DND-41 (cell line): ENCODE results near the gene RABGAP1L.

ENCODE experiments used
- EZH2 ChIP-seq: IDR thresholded peaks from 3 replicates; pipeline ENCODE4 v1.6.1; 2012; ENCODE audit warnings: borderline replicate concordance, low read depth, mild to moderate bottlenecking, moderate library complexity, low read length, inconsistent platforms; ENCODE audit not compliant: severe bottlenecking
- TF ChIP-seq, protein P1 (sequence below): IDR thresholded peaks from 2 replicates; pipeline ENCODE4 v1.5.1; 2012; ENCODE audit warnings: borderline replicate concordance, low read length, moderate library complexity, mild to moderate bottlenecking; ENCODE audit not compliant: poor library complexity, severe bottlenecking; ENCODE audit errors: extremely low read depth

DNA sequence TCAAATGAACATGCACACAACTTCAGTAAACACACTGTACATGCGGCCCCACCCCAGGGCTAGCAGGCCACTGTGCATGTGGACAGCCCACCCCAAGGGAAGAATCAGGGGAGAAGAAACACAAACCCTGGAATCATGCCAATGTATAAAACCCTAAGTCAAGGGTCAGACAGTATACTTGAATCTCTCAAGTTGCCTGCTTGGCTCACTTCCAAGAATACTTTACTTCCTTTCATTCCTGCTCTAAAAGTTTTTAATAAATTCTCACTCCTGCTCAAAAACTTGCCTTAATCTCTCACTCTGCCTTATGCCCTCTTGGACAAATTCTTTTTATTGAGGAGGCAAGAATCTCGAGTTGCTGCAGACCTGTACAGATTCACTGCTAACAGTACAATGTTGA, 609.2 kb downstream of the RABGAP1L start:
- TF ChIP-seq, protein P1, sequence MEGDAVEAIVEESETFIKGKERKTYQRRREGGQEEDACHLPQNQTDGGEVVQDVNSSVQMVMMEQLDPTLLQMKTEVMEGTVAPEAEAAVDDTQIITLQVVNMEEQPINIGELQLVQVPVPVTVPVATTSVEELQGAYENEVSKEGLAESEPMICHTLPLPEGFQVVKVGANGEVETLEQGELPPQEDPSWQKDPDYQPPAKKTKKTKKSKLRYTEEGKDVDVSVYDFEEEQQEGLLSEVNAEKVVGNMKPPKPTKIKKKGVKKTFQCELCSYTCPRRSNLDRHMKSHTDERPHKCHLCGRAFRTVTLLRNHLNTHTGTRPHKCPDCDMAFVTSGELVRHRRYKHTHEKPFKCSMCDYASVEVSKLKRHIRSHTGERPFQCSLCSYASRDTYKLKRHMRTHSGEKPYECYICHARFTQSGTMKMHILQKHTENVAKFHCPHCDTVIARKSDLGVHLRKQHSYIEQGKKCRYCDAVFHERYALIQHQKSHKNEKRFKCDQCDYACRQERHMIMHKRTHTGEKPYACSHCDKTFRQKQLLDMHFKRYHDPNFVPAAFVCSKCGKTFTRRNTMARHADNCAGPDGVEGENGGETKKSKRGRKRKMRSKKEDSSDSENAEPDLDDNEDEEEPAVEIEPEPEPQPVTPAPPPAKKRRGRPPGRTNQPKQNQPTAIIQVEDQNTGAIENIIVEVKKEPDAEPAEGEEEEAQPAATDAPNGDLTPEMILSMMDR: no peak
- no peak for TF ChIP-seq EZH2
